ENCODE measurements around the gene SPDYE3.
"Not testable (repeated sequence)": the region's sequence is repeated elsewhere in the genome, so short reads cannot be mapped to it uniquely, and the experiment has no call there.

The SPDYE3 gene, protein sequence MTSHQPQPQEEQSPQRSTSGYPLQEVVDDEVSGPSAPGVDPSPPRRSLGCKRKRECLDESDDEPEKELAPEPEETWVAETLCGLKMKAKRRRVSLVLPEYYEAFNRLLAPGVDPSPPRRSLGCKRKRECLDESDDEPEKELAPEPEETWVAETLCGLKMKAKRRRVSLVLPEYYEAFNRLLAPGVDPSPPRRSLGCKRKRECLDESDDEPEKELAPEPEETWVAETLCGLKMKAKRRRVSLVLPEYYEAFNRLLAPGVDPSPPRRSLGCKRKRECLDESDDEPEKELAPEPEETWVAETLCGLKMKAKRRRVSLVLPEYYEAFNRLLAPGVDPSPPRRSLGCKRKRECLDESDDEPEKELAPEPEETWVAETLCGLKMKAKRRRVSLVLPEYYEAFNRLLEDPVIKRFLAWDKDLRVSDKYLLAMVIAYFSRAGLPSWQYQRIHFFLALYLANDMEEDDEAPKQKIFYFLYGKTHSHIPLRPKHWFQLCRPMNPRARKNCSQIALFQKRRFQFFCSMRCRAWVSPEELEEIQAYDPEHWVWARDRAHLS

DNA sequence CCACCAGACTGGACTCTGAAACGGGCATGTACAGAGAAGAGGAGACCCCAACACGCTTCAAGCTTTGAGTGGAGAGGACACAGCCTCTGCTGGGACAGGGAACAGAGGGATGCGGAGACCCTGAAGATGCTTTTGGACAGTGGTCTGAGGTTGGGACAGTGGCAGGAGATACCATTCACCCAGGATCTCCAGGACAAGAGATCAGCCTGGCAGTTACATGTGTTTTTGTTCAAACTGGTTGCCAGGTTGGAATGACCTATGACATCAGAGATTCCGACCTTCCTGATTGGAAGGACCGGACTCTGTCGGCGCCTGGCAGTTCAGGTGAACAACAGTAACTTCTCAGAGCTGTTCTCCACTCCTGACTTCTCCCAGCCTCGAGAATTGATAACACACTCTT is at the start of gene SPDYE3:
Gene SPDYE3 (plus strand): TSS at position 301 of the 400 bp plus-strand sequence. CDS start 184 bp downstream, outside the sequence.
- H3K4me3 ChIP-seq (ENCODE audit: low read length): not testable (repeated sequence)

DNA sequence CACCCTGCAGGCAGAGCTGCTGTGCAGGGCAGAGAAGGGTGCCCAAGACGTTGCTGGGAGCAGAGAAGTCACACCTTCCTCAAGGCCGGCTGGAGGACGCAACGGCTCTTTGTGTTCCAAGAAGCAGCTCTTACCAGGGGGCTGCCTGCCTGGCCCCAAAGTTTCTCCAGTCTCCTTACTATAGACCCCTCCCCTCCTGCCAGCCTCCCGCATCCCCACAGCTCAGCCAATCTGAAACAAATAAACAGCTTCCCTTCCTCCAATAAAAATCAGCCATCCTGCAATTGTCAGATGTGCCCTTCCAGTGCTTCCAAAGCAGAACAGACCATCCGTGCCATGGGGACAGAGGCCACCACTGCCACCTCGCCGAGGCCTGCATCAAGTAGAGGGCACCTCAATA is 47.5 kb upstream of the SPDYE3 start:
- H3K4me3 ChIP-seq (ENCODE audit: low read length): not testable (repeated sequence)

DNA sequence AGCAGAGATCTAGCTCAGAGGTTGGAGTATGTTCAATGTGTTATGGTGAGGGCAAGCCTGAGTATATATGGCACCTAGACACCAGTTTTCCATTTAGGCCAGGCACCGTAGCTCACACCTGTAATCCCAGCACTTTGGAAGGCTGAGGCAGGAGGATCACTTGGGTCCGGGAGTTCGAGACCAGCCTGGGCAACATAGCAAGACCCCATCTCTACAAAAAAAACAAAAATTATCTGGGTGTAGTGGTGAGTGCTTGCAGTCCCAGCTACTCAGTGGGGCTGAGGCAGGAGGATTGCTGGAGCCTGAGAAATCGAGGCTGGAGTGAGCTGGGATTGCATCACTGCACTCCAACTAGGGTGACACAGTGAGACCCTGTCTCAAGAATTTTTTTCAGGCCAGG is 44.6 kb upstream of the SPDYE3 start:
- H3K4me3 ChIP-seq (ENCODE audit: low read length): not testable (repeated sequence)

DNA sequence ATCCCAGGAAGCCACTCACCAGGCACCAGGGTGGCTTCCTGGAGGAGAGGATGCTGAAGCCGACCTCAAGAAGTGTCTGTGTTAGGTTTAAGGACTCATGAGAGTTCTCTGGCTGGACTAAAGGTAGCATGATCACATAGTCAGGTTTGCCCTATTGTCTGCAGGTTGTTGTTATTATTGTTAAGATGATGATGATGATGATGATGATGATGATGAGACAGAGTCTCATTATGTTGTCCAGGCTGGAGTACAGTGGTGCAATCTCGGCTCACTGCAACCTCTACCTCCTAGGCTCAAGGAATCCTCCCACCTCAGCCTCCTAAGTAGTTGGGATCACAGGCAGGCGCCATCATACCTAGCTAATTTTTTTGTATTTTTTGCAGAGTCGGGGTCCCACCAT is 43.3 kb upstream of the SPDYE3 start:
- H3K4me3 ChIP-seq (ENCODE audit: low read length): not testable (repeated sequence)

DNA sequence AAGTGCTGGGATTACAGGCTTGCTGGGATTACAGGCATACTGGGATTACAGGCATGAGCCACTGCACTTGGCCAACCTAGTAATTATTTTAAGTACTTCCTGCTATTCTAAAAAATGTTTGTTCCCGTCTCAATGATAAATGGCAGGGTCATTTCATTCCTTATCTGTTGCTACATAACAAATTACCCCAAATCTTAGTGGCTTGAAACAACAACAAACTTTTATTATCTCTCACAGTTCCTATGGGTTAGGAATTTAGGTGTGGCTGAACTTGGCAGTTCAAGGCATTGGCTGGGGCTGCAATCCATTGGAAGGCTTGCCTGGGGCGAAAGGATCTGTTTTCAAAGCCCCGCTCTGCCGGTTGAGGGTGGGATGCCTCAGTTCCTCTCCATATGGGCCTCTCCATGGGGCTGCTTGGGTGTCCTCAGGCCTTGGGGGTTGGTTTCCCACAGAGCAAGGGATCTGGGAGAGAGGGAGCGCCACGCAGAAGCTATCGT is 42.8 kb upstream of the SPDYE3 start:
- not testable (repeated sequence) for H3K4me3 ChIP-seq (ENCODE audit: low read length)

DNA sequence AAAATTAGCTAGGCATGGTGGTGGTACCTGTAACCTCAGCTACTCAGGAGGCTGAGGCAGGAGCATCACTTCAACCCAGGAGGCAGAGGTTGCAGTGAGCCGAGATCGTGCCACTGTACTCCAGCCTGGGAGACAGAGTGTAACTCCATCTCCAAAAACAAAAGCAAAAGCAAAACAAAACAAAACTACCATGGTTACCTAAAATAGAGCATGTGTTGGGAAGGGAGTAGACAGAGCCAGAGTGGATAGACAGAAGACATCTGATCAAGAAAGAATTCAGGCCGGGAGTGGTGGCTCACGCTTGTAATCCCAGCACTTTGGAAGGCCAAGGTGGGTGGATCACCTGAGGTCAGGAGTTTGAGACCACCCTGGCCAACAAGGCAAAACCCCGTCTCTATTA is 41.7 kb upstream of the SPDYE3 start:
- not testable (repeated sequence) for H3K4me3 ChIP-seq (ENCODE audit: low read length)

DNA sequence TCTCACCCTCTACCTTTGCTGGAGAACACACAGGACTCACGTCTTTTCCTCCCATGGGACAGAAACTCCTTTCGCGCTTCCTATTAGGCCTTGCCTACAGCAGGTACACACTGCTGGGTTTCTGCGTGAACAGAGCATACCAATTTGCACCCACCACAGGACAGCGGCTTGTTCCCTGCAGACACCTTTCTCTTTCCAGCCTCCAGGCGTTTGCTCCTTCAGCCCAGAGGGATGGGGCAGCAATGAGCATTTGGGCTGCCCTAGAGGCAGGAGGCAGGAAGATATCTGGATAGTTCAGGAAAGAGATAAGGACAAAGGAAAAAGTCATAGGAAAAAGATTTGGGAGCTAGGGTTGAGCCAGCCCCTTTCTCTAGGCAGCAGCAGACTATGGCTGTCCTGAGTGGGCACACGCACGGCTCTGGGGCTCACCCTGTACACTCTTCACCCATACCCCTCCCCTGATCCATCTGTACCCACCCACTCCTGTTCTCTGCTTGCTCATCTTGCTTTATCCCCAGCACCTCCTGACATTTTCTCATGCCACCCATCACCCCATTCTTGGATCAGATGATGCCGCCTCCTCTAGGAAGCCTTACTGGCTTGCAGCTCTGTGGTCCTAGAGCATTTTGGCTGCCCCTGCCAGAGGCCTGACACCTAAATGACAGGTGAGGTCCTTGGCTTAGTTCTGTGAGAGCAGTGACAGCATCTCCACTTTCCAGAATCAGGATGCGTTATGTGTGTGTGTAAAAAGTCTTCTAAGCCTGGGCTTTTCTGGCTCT is 40.7 kb upstream of the SPDYE3 start:
- no peak for TF ChIP-seq ZNF274 (IDR thresholded peaks at IDR 0.05; ENCODE audit: low read depth, low read length)

DNA sequence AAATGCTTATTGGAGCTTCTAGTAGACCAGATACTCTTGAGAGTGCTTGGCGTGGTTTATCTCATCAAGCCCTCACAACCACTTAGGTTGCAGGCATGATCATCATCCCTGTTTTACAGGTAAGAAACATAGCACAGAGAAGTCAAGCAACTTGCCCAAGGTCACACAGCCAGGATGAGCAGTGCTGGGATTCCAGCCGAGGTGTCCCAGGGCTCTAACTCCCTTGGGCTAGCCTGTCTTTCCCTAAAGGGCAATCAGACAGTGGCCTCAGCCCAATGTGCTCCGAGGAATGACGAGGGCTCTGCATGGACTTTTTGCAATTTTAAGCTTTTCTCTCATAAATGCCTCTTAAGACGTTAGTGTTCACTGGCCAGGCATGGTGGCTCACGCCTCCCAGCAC is 39.9 kb upstream of the SPDYE3 start:
- no peak for TF ChIP-seq ZNF274 (IDR thresholded peaks at IDR 0.05; ENCODE audit: low read depth, low read length)
- H3K4me3 ChIP-seq (ENCODE audit: low read length): no peak overlapping the region

More for the DNA sequence above, 40.7 kb upstream of the SPDYE3 start:
- H3K4me3 ChIP-seq (ENCODE audit: low read length): no peak overlapping the region

DNA sequence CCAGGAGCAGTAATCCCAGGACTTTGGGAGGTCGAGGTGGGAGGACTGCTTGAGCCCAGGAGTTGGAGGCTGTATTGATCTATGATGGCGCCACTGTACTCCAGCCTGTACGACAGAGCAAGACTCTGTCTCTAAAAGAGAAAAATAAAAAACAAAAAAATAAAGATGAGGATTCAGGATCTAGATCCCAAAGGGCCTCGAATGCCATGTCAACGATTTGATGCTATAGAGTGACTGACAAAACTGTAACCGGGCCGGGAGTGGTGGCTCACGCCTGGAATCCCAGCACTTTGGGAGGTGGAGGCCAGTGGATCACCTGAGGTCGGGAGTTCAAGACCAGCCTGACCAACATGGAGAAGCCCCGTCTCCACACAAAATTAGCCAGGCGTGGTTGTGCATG is 38.6 kb upstream of the SPDYE3 start:
- not testable (repeated sequence) for H3K4me3 ChIP-seq (ENCODE audit: low read length)

DNA sequence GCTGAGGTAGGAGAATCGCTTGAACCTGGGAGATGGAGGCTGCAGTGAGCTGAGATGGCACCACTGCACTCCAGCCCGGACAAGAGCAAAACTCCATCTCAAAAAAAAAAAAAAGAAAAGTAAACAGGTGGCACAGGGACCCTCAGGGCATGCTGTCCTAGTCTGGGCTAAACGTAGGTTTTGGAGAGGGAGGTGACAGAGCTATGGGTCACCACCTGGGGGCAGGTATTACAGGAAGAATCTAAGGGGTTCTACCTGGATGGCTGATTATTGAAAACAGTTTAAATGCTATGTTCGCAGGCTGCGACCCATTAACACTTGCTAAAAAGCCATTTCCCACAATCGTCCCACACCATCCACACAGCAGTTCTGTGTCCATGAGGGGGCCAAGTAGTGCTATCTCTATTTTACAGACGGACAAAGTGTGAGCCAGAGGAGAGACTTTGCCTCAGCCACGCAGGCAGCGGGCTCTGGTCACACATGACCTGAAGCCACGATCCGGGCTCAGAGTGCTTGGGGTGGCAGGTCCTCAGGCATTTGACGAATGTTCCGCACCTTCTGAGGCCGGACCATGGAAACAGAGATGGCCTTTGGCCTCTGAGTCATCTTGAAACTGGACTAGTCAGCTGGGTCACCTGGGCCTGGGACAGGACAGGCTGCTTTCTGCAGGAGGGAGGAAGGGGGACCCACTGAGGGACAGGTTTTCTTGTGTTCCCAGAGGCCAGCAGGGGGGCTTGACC is 38.0 kb upstream of the SPDYE3 start:
- not testable (repeated sequence) for H3K4me3 ChIP-seq (ENCODE audit: low read length)

DNA sequence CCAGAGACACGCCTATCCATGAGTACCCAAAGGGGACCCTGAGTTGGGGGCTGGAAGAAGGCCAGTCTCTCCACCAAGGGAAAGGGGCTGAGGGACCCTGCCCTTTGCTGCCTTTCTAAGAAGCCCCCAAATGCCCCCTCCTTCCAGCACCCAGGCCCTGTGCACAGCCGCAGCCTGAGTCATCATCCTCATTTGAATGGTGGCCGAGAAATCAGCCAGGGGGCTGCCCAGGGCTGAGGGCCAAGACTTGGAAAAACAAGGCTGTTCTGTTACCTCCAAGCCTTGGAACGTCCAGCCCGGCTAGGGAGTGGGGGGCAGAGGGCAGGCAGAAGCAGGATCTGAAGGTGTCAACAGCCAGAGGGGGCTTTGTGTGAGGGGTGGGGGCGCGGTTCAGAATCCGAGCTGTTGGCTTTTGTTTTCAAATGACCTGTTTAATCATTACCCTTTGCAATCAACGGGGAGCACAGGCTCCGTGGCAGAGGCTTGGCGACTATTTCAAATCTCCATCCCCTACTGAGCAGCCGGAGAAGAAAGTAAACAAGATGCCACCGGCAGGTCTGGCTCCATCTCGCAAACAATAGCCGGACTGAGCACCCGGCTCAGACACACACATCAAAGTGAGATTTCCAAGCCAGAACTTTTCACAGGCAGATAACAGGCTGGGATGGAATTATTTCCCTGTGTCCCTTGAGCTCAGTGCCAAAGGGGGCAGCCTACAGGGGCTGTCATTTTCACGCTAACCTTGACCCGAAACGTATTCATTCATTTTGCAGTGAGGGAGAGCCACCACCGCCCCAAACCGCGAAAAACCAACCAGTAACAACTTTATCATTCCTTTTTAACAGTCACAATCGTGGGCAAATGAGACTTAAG is 37.2 kb upstream of the SPDYE3 start:
- not testable (repeated sequence) for H3K4me3 ChIP-seq (ENCODE audit: low read length)

DNA sequence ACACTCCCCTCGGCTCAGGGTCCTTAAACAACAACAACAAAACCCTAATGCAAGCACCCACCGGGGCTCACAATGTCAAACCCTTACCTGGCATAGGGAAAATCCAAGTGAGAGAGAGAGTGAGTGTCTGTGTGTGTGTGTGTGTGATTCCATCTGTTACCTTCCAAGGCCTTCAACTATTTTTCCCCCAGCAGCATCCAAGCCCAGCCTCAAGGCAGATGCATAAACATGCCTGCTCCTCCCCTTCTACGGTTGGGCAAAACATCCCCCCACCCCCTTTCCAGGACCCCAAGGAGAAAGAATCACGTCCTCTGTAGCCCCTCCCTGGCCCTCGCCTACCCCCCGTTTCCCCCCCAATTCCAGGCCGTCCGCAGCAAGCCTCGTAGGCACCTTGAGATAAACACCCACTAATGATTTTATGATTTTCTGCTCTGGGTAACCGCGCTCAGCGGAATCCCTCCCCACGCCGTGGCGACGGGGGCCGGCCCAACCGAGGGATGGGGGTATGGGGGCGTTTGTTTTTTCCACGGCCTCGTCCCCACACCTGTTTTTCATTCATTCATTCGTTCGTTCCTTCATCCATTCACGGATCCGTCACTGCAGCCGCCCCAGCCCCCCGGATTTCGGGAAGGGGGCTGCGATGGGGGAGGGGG is 36.4 kb upstream of the SPDYE3 start:
- H3K4me3 ChIP-seq (ENCODE audit: low read length): peak overlapping the region; percentile 24; the same call in 1 of the 2 replicates

DNA sequence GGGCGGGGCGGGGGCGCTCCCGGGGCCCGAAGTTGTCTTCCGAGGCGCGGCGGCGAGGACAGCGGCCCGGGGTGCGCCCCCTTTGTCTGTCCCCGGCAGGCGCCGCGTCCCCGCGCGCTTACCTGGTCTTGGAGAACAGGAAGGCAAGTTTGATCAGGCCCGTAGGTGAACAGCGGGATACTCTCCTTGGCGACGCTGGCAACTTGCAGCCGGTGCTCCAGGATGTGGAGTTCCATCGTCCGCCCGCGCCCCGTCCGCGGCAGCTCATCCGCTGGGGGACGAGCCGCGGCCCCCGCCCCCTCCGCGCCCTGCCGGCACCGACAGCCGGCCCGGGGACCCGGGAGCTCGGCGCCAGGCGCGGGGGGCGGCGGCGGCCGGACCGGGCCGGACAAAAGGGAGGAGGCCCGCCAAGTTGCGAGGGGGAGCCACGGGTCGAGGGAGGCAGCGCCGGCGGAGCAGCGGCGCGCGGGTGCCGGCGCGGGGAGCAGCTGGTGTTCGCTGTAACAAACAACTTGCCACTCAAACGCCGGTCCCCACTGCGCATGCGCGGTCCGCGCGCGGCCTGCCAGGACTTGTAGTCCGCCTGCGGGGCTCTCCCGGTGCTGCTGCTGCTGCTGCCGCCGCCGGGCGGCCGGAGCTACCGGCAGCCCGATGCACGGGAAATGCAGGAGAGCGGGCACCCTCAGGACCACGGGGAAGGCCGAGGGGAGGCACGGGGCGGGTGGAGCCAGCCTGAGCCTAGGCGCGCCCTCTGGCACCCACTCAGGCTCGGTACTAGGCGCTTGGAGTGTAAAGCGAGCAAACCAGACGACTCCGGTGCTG is 35.6 kb upstream of the SPDYE3 start:
- no peak for TF ChIP-seq ZNF274 (IDR thresholded peaks at IDR 0.05; ENCODE audit: low read depth, low read length)
- H3K4me3 ChIP-seq (ENCODE audit: low read length): peak overlapping the region; percentile 69

DNA sequence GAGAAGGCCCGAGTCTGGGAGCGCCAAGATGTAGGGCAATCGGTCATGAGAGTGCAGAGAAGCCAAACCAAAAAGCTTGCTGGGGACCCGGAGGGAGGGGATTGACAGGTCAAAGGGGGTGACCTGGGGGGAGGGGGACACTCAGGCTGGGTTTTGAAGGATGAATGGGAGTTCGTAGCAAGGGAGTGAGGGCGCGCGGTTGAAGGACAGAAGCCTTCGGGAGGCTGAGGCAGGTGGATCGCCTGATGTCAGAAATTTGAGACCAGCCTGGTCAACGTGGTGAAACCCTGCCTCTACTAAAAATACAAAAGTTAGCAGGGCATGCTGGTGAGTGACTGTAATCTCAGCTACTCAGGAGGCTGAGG is 35.0 kb upstream of the SPDYE3 start:
- H3K4me3 ChIP-seq (ENCODE audit: low read length): peak overlapping the region; percentile 69; the same call in 1 of the 2 replicates

All from GM08714 (cell line).